Cardiac muscle cell (in vitro differentiated cells and primary cell): Measurements from ENCODE around the gene STK36. TPM values are rescaled to one million over a fixed set of nuclear protein-coding genes. Genes with fewer than 3 reads are reported as not detected.

Source experiments
- DNase-seq, 2 donors: peaks; one replicate each; pipeline versions ENCODE4 v3.0.0 to v3.0.0-alpha.2; 2010 to 2017; ENCODE audit warnings: low read depth in 1 of 2, low spot score in 1 of 2
- H3K27ac ChIP-seq: fragments of 200-600 bp; sonication (generic); 2 replicates; pipeline ENCODE4 v1.5.1; 2016
- H3K27me3 ChIP-seq: fragments of 200-600 bp; sonication (generic); 2 replicates; pipeline ENCODE4 v1.6.0; 2016; ENCODE audit warnings: control low read depth
- H3K36me3 ChIP-seq: fragments of 200-600 bp; sonication (generic); 2 replicates; pipeline ENCODE4 v1.5.1; 2016; ENCODE audit warnings: control low read depth
- H3K4me1 ChIP-seq: fragments of 200-600 bp; sonication (generic); 2 replicates; pipeline ENCODE4 v1.8.1; 2017; ENCODE audit warnings: low read depth, mild to moderate bottlenecking, mixed run types
- H3K4me3 ChIP-seq: fragments of 200-600 bp; sonication (generic); 2 replicates; pipeline ENCODE4 v1.5.1; 2016; ENCODE audit warnings: mild to moderate bottlenecking
- H3K9me3 ChIP-seq: fragments of 200-600 bp; sonication (generic); 2 replicates; pipeline ENCODE4 v1.5.1; 2017; ENCODE audit warnings: low read depth, mild to moderate bottlenecking, control low read depth
- polyA plus RNA-seq: library from polyadenylated mRNA; unstranded; fragments of >200 nt; fragmentation: Nextera tagmentation; extraction: Ambion mirVana; gene quantifications from 2 replicates; pipeline ENCODE4 v1.2.1, GENCODE V29; 2016
- total RNA-seq: library from RNA; depleted of rRNA; stranded (reverse); fragments of >200 nt; gene quantifications from 2 replicates; pipeline ENCODE4 v1.2.3, GENCODE V29; 2016
- TF ChIP-seq, protein P1 (sequence below): IDR thresholded peaks from 2 replicates; pipeline ENCODE4 v1.5.1; 2012; ENCODE audit warnings: low read depth, mild to moderate bottlenecking, low read length

The STK36 gene
- total and polyA plus RNA-seq, 2 experiments from 2014 or later, result 56.2 to 63.5 TPM

GRCh38 chr2:218643751-218644310 lies 28.1 kb upstream of the STK36 start:
- H3K27me3 ChIP-seq, result no peaks in the 10 kb centered on the region
- H3K4me1 ChIP-seq, result no peaks in the 10 kb centered on the region
- H3K36me3 ChIP-seq, result peaks cover 50% of the 10 kb centered on the region
- no peak overlapping the region for H3K4me3 ChIP-seq
- no peak overlapping the region for H3K27ac ChIP-seq
- TF ChIP-seq, protein P1, sequence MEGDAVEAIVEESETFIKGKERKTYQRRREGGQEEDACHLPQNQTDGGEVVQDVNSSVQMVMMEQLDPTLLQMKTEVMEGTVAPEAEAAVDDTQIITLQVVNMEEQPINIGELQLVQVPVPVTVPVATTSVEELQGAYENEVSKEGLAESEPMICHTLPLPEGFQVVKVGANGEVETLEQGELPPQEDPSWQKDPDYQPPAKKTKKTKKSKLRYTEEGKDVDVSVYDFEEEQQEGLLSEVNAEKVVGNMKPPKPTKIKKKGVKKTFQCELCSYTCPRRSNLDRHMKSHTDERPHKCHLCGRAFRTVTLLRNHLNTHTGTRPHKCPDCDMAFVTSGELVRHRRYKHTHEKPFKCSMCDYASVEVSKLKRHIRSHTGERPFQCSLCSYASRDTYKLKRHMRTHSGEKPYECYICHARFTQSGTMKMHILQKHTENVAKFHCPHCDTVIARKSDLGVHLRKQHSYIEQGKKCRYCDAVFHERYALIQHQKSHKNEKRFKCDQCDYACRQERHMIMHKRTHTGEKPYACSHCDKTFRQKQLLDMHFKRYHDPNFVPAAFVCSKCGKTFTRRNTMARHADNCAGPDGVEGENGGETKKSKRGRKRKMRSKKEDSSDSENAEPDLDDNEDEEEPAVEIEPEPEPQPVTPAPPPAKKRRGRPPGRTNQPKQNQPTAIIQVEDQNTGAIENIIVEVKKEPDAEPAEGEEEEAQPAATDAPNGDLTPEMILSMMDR, result no peak
- no peaks in the 10 kb centered on the region for H3K9me3 ChIP-seq
- no peak for DNase-seq

GRCh38 chr2:218644721-218645120 lies 27.2 kb upstream of the STK36 start:
- Histone ChIP-seq H3K9me3 (no peaks in the 10 kb centered on the region), H3K36me3 (peaks cover 50% of the 10 kb centered on the region), H3K4me3 (no peak overlapping the region), H3K27ac (no peak overlapping the region), H3K4me1 (no peaks in the 10 kb centered on the region), H3K27me3 (no peaks in the 10 kb centered on the region)
- no peak for DNase-seq
- TF ChIP-seq, protein P1, result no peak

DNA sequence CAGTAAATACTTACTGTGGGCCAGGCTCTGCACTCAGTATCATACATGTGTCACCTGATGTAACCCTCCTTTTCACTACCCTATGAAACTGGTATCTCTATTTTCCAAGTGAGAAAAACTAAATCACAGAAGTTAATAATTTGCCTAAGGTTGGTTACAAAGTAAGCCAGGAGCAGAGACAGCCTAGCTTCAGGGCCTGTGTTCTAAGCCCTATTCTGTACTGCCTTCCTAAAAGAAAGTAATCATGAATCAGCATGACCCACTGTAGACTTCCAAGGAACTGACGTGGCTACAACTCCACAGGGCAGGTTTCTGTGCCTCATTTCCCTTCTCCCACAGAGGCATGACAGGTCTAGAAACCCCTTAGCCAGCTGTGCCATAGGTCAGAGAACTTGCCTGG lies 26.8 kb upstream of the STK36 start:
- no peaks in the 10 kb centered on the region for H3K4me1 ChIP-seq
- peak in 1 of 2 donors; percentile 22 for DNase-seq
- H3K9me3 ChIP-seq, result no peaks in the 10 kb centered on the region
- TF ChIP-seq, protein P1, result no peak
- H3K36me3 ChIP-seq, result peaks cover 48% of the 10 kb centered on the region
- no peaks in the 10 kb centered on the region for H3K27me3 ChIP-seq
- no peak overlapping the region for H3K4me3 ChIP-seq
- no peak overlapping the region for H3K27ac ChIP-seq

DNA sequence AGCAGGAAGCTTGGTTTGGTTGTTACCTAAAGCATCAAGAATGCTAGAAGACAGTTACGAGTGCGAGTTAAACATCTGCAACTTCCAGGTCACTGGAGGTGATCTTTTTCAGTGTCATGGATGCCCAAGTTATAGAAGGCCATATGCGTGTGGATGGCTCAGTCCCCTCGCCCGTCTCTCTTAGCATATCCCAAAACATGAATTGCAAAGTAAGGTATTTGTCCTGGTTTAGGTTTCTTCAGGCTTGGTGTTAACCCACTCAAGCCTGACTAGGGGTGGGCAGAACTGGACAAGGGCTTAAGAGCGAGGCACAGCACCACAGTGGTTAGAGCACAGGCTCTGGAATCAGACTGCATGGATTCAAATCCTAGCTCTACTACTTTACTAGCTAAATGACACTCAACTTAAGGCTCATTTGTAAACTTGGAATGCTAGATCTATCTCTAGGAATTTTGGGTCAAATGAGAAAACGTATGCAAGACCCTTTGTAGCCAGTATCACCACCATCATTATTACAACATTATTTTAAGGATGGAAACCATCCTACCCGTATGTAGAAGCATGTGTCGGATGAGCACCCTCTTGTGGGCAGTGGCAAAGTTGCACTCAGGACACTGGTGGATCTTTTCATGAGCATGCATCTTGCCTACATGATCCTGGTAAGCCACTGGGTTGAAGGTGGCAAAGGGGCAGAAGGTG lies 23.6 kb upstream of the STK36 start:
- Histone ChIP-seq H3K27me3 (no peaks in the 10 kb centered on the region), H3K27ac (no peak overlapping the region), H3K9me3 (no peaks in the 10 kb centered on the region), H3K4me3 (no peak overlapping the region), H3K36me3 (peaks cover 43% of the 10 kb centered on the region), H3K4me1 (no peaks in the 10 kb centered on the region)
- TF ChIP-seq, protein P1, result peak; percentile 94
- DNase-seq, result peak; percentile 63 to 79

GRCh38 chr2:218648787-218649100 lies 23.1 kb upstream of the STK36 start:
- Histone ChIP-seq H3K27ac (no peak overlapping the region), H3K4me1 (no peaks in the 10 kb centered on the region), H3K4me3 (no peak overlapping the region), H3K9me3 (no peaks in the 10 kb centered on the region), H3K36me3 (peaks cover 47% of the 10 kb centered on the region), H3K27me3 (no peaks in the 10 kb centered on the region)
- TF ChIP-seq, protein P1, result no peak
- no peak for DNase-seq
